ENCODE data around the gene OST4. TPM values are rescaled to one million over a fixed set of nuclear protein-coding genes. Genes with fewer than 3 reads are reported as not detected.

Gene OST4
- total and polyA plus RNA-seq, 8 donors: 231 to 407 (median 273) TPM

- Histone ChIP-seq H3K27me3 (peaks cover 0 to 10% of the 10 kb centered on the region in 2 donors), H3K4me3 (no peak overlapping the region), H3K27ac (no peak overlapping the region), H3K36me3 (no peaks in the 10 kb centered on the region), H3K4me1 (no peaks in the 10 kb centered on the region), H3K9me3 (no peaks in the 10 kb centered on the region)
- intact Hi-C loops (cut with DNase I): no loop called here
- DNase-seq (no peak), ATAC-seq (no peak)
- no peak for TF ChIP-seq CTCF (IDR thresholded peaks at IDR 0.05)
These were observed 34.5 kb upstream of the OST4 start for GRCh38 chr2:27105981-27106380.

GRCh38 chr2:27102329-27102728 lies 30.9 kb upstream of the OST4 start:
- Histone ChIP-seq H3K9me3 (no peaks in the 10 kb centered on the region), H3K4me1 (no peaks in the 10 kb centered on the region), H3K4me3 (no peak overlapping the region), H3K27ac (no peak overlapping the region), H3K36me3 (peaks cover 0 to 5% of the 10 kb centered on the region in 2 donors), H3K27me3 (peaks cover 0 to 10% of the 10 kb centered on the region in 2 donors)
- TF ChIP-seq CTCF (IDR thresholded peaks at IDR 0.05): no peak
- ATAC-seq (no peak), DNase-seq (no peak)
- intact Hi-C loops (cut with DNase I): no loop called here

GRCh38 chr2:27100036-27100435 lies 28.6 kb upstream of the OST4 start:
- H3K9me3 ChIP-seq: no peaks in the 10 kb centered on the region
- intact Hi-C loops (cut with DNase I): no loop called here
- no peak for TF ChIP-seq CTCF (IDR thresholded peaks at IDR 0.05)
- no peak overlapping the region for H3K27ac ChIP-seq
- H3K4me1 ChIP-seq: peaks cover 6 to 17% of the 10 kb centered on the region in 2 donors
- peaks cover 0 to 5% of the 10 kb centered on the region in 2 donors for H3K36me3 ChIP-seq
- H3K27me3 ChIP-seq: peaks cover 0 to 10% of the 10 kb centered on the region in 2 donors
- H3K4me3 ChIP-seq: no peak overlapping the region
- ATAC-seq: no peak
- no peak for DNase-seq

GRCh38 chr2:27099334-27099955 lies 28.0 kb upstream of the OST4 start:
- H3K4me3 ChIP-seq: no peak overlapping the region
- peaks cover 6 to 17% of the 10 kb centered on the region in 2 donors for H3K4me1 ChIP-seq
- no peak for ATAC-seq
- H3K27me3 ChIP-seq: peaks cover 0 to 9% of the 10 kb centered on the region in 2 donors
- no peaks in the 10 kb centered on the region for H3K9me3 ChIP-seq
- no peak for DNase-seq
- H3K27ac ChIP-seq: no peak overlapping the region
- intact Hi-C loops (cut with DNase I): loop anchor here in 1 of 2 donors (10.0 kb wide), 2 partner anchors 105 to 185 kb away; partner anchors contain the start of gene TRIM54
- TF ChIP-seq CTCF (IDR thresholded peaks at IDR 0.05): no peak
- H3K36me3 ChIP-seq: peaks cover 0 to 5% of the 10 kb centered on the region in 2 donors

- Histone ChIP-seq H3K4me1 (peaks cover 6 to 17% of the 10 kb centered on the region in 2 donors), H3K36me3 (peaks cover 0 to 5% of the 10 kb centered on the region in 2 donors), H3K27ac (no peak overlapping the region), H3K4me3 (no peak overlapping the region), H3K9me3 (no peaks in the 10 kb centered on the region), H3K27me3 (no peaks in the 10 kb centered on the region)
- no peak for TF ChIP-seq CTCF (IDR thresholded peaks at IDR 0.05)
- intact Hi-C loops (cut with DNase I): loop anchor here in 1 of 2 donors (10.0 kb wide), 2 partner anchors 107 to 187 kb away; partner anchors contain the start of gene TRIM54
- ATAC-seq (no peak), DNase-seq (no peak)
These were observed 25.9 kb upstream of the OST4 start for GRCh38 chr2:27097341-27097740.
